ENCODE data around the gene CD151.

CD151 gene

GRCh38 chr11:833849-834311 lies 1.1 kb downstream of the CD151 start:
- FAIRE-seq (peak; percentile 14), DNase-seq (ENCODE audit: insufficient read length) (no peak)
- TF ChIP-seq TAF1 (IDR thresholded peaks at IDR 0.05; ENCODE audit: borderline replicate concordance, low read depth, low read length) (no peak), POLR2AphosphoS5 (IDR thresholded peaks at IDR 0.05; ENCODE audit: low read depth, low read length) (no peak), POLR2A (IDR thresholded peaks at IDR 0.05; ENCODE audit: low read depth, low read length) (no peak)

GRCh38 chr11:834371-835316 lies 1.9 kb downstream of the CD151 start:
- TF ChIP-seq POLR2A (IDR thresholded peaks at IDR 0.05; ENCODE audit: low read depth, low read length) (no peak), POLR2AphosphoS5 (IDR thresholded peaks at IDR 0.05; ENCODE audit: low read depth, low read length) (no peak), TAF1 (IDR thresholded peaks at IDR 0.05; ENCODE audit: borderline replicate concordance, low read depth, low read length) (no peak)
- FAIRE-seq (peak; percentile 38), DNase-seq (ENCODE audit: insufficient read length) (no peak)

- TF ChIP-seq POLR2A (IDR thresholded peaks at IDR 0.05; ENCODE audit: low read depth, low read length) (no peak), TAF1 (IDR thresholded peaks at IDR 0.05; ENCODE audit: borderline replicate concordance, low read depth, low read length) (no peak), POLR2AphosphoS5 (IDR thresholded peaks at IDR 0.05; ENCODE audit: low read depth, low read length) (no peak)
Observed at GRCh38 chr11:836274-836673, 3.5 kb downstream of the CD151 start.

DNA sequence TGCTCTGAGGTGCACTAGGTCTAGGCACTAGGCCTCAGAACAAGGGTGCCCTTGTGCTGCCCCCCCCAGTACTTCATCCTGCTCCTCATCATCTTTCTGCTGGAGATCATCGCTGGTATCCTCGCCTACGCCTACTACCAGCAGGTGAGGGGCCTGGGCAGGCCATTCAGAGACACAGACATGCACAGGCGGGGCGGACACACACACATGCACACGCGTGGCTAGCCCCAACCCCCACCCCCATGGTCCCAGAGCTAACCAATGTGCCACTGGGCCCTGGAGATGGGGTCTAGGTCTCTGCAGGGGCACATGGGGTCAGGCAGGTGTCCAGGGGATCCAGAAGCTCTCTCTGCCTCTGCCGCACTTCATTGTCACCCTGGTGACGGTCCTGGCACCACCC lies 3.9 kb downstream of the CD151 start:
- no peak for TF ChIP-seq POLR2A (IDR thresholded peaks at IDR 0.05; ENCODE audit: low read depth, low read length)
- no peak for TF ChIP-seq POLR2AphosphoS5 (IDR thresholded peaks at IDR 0.05; ENCODE audit: low read depth, low read length)
- TF ChIP-seq TAF1 (IDR thresholded peaks at IDR 0.05; ENCODE audit: borderline replicate concordance, low read depth, low read length): no peak
- DNase-seq (ENCODE audit: insufficient read length) (no peak), FAIRE-seq (no peak)

More at GRCh38 chr11:836274-836673, 3.5 kb downstream of the CD151 start:
- DNase-seq (ENCODE audit: insufficient read length) (no peak), FAIRE-seq (no peak)

- DNase-seq (ENCODE audit: insufficient read length) (no peak), FAIRE-seq (no peak)
- TF ChIP-seq POLR2AphosphoS5 (IDR thresholded peaks at IDR 0.05; ENCODE audit: low read depth, low read length) (peak; percentile 17; the same call in 1 of the 2 replicates), TAF1 (IDR thresholded peaks at IDR 0.05; ENCODE audit: borderline replicate concordance, low read depth, low read length) (no peak), POLR2A (IDR thresholded peaks at IDR 0.05; ENCODE audit: low read depth, low read length) (no peak)
Observed at GRCh38 chr11:837189-837989, 4.6 kb downstream of the CD151 start.

DNA sequence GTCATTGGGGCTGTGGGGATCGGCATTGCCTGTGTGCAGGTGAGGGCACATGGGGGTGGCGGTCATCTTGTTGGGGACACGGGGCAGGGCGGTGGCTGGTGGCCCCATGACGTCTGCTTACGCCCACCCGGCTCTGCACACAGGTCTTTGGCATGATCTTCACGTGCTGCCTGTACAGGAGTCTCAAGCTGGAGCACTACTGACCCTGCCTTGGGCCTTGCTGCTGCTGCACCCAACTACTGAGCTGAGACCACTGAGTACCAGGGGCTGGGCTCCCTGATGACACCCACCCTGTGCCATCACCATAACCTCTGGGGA lies 5.2 kb downstream of the CD151 start:
- FAIRE-seq (no peak), DNase-seq (ENCODE audit: insufficient read length) (no peak)
- TF ChIP-seq POLR2AphosphoS5 (IDR thresholded peaks at IDR 0.05; ENCODE audit: low read depth, low read length) (no peak), POLR2A (IDR thresholded peaks at IDR 0.05; ENCODE audit: low read depth, low read length) (no peak; the same call in 1 of the 2 replicates), TAF1 (IDR thresholded peaks at IDR 0.05; ENCODE audit: borderline replicate concordance, low read depth, low read length) (no peak)

DNA sequence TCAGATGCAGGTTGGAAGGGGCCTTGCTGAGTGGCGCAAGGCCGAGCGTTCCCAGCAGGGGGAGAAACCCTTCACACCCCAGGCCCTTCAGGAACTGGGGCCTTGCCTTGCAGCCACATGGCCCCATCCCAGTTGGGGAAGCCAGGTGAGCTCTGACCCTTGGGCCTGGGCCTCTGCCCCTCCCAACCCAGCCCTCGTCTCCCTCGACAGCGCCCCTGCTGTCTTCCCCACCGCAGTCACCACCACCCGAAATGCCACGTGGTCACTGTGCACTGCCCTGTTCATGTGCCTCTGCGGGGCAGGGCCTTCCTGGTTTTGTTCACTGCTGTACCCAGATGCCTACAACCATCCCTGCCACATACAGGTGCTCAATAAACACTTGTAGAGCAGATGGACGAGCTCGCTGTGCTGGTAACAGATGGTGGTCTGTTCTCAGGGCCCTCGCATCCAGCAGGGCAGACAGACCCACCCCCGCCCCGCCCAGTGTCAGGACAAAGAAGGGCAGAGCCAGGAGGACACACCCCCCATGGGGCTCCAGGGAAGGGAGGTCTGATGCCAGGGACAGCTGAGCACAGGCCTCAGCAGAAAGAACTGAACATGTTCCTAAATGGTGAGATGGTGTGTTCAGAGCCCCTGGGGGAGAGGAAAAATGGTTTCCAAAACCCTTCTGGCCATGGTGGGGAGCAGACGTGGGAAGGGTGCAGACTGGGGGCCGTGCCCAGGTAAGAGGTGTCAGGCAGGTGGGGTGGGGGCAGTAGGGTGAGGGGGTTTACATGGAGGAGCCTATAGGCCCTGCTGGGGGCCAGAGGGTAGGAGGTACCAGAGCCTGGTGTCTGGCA lies 5.9 kb downstream of the CD151 start:
- FAIRE-seq (no peak), DNase-seq (ENCODE audit: insufficient read length) (no peak)
- TF ChIP-seq POLR2AphosphoS5 (IDR thresholded peaks at IDR 0.05; ENCODE audit: low read depth, low read length) (no peak), TAF1 (IDR thresholded peaks at IDR 0.05; ENCODE audit: borderline replicate concordance, low read depth, low read length) (no peak), POLR2A (IDR thresholded peaks at IDR 0.05; ENCODE audit: low read depth, low read length) (no peak)

DNA sequence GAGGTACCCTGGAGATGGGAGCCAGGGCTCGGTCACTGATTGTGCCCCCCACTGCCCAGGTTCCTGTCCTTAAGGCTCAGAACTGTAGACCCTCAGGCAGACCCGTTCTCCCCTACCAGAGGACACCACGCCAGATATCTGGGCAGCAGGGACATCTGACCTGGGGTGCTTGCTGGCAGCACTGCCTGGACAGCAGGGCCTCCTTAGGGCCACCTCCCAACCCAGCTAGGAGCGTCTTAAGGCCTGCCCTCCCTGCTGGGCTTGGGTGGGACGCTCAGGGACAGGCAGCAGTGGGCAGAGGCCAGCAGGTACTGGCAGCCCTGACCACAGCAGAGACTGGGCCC lies 6.5 kb downstream of the CD151 start:
- DNase-seq (ENCODE audit: insufficient read length) (no peak), FAIRE-seq (no peak)
- TF ChIP-seq TAF1 (IDR thresholded peaks at IDR 0.05; ENCODE audit: borderline replicate concordance, low read depth, low read length) (no peak), POLR2AphosphoS5 (IDR thresholded peaks at IDR 0.05; ENCODE audit: low read depth, low read length) (no peak), POLR2A (IDR thresholded peaks at IDR 0.05; ENCODE audit: low read depth, low read length) (no peak)

DNA sequence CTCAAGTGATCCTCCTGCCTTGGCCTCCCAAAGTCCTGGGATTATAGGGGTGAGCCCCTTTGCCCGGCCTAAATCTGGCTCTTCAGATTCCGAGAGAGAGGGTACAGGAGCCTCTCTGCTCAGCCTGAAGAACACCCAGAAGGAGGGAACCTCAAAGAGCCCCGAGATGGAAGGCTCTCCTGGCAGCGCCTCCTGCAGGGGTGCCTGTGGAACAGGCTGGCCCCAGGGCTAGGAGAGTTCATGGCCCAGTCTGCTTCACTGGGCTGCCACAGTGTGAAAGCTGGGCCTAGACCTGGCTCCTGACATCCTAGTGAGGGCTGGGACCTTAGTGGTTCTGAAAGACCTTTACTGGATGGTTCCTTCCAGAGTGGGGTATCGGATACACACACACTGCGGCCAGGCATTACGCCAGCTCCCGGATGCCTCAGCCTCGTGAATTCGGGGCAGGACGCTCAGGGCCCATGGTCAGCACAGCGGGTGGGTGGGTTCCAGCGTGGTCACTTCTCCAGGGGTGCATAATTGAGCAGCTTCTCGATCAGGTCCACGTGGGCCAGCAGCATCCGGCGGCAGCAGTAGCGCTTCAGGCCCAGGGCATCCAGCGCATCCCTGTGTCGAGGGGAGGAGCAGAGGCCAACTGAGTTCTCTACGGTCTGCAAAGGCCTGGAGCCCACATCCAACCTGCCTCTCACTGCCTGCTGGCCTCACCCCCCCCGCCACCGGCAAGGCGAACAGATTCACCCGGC lies 7.3 kb downstream of the CD151 start:
- TF ChIP-seq POLR2AphosphoS5 (IDR thresholded peaks at IDR 0.05; ENCODE audit: low read depth, low read length): no peak
- TF ChIP-seq POLR2A (IDR thresholded peaks at IDR 0.05; ENCODE audit: low read depth, low read length): no peak
- TF ChIP-seq TAF1 (IDR thresholded peaks at IDR 0.05; ENCODE audit: borderline replicate concordance, low read depth, low read length): no peak
- DNase-seq (ENCODE audit: insufficient read length): no peak
- no peak for FAIRE-seq

GRCh38 chr11:841981-842369 lies 9.2 kb downstream of the CD151 start:
- no peak for TF ChIP-seq POLR2AphosphoS5 (IDR thresholded peaks at IDR 0.05; ENCODE audit: low read depth, low read length)
- TF ChIP-seq TAF1 (IDR thresholded peaks at IDR 0.05; ENCODE audit: borderline replicate concordance, low read depth, low read length): no peak
- no peak for TF ChIP-seq POLR2A (IDR thresholded peaks at IDR 0.05; ENCODE audit: low read depth, low read length)
- FAIRE-seq: no peak
- DNase-seq (ENCODE audit: insufficient read length): no peak
